Esophagus muscularis mucosa (tissue), 4 donors: ENCODE measurements around the gene CYP2F1. TPM values are rescaled to one million over a fixed set of nuclear protein-coding genes. Genes with fewer than 3 reads are reported as not detected.

ENCODE experiments used
- DNase-seq: peaks from one replicate; pipeline ENCODE4 v3.0.0-alpha.2; 2017; ENCODE audit errors: extremely low spot score
- H3K27ac ChIP-seq, 4 donors: fragments of 200-600 bp; sonication (generic); replicated peaks in 1 of 4; 1 replicate in 3 of 4; 2 replicates in 1 of 4; pipeline ENCODE4 v1.5.1; 2016 to 2019; ENCODE audit warnings: mild to moderate bottlenecking in 1 of 4
- H3K27me3 ChIP-seq, 4 donors: fragments of 200-600 bp; sonication (generic); one replicate each; pipeline versions ENCODE4 v1.5.1 to v1.6.0; 2016 to 2019
- H3K36me3 ChIP-seq, 4 donors: fragments of 200-600 bp; sonication (generic); one replicate each; pipeline ENCODE4 v1.5.1; 2016 to 2019
- H3K4me1 ChIP-seq, 4 donors: fragments of 200-600 bp; sonication (generic); one replicate each; pipeline ENCODE4 v1.5.1; 2016 to 2019
- H3K4me3 ChIP-seq, 4 donors: fragments of 200-600 bp; sonication (generic); 1 replicate in 2 of 4; 2 replicates in 2 of 4; pipeline ENCODE4 v1.5.1; 2016 to 2019; ENCODE audit warnings: mild to moderate bottlenecking in 4 of 4, moderate library complexity in 1 of 4
- H3K9me3 ChIP-seq, 4 donors: fragments of 200-600 bp; sonication (generic); 1 replicate in 3 of 4; 2 replicates in 1 of 4; pipeline ENCODE4 v1.5.1; 2016 to 2019
- EP300 ChIP-seq: sonication (generic); formaldehyde crosslinking; IDR thresholded peaks from one replicate; pipeline ENCODE4 v1.6.1; 2017; ENCODE audit warnings: antibody characterized with exemption
- POLR2A ChIP-seq: fragments of 450-650 bp; IDR thresholded peaks from one replicate; pipeline ENCODE4 v1.6.1; 2017; ENCODE audit warnings: antibody characterized with exemption, moderate library complexity, mild to moderate bottlenecking, low read depth
- POLR2AphosphoS5 ChIP-seq, 2 donors: sonication (generic); formaldehyde crosslinking; IDR thresholded peaks; one replicate each; pipeline ENCODE4 v1.6.1; 2017; ENCODE audit warnings: antibody characterized with exemption in 2 of 2
- WGBS: methylation state at CpG from one replicate; pipeline ENCODE4 v1.1.5; 2018; 5-methylcytosine and 5-hydroxymethylcytosine counted together
- intact Hi-C: fragments of 100-400 bp; cut with DNase I; formaldehyde crosslinking; loops from one replicate; pipeline ENCODE4 v1.15.1; 2023
- total RNA-seq, 4 donors: library from RNA; depleted of rRNA; stranded (reverse); fragments of >200 nt; gene quantifications; one replicate each; pipeline versions ENCODE4 v1.1.0 to v1.2.1, GENCODE V29; 2016
- TF ChIP-seq, protein P1 (sequence below), 3 experiments: fragments of 200-600 bp in 2 of 3; fragments of 450-650 bp in 1 of 3; sonication (generic) in 2 of 3; IDR thresholded peaks; one replicate each; pipeline ENCODE4 v1.5.1; 2017 to 2019; ENCODE audit warnings: antibody characterized with exemption in 3 of 3, mild to moderate bottlenecking in 2 of 3, moderate library complexity in 1 of 3

The CYP2F1 gene
- total RNA-seq, 4 donors from 2014 or later: not detected

DNA sequence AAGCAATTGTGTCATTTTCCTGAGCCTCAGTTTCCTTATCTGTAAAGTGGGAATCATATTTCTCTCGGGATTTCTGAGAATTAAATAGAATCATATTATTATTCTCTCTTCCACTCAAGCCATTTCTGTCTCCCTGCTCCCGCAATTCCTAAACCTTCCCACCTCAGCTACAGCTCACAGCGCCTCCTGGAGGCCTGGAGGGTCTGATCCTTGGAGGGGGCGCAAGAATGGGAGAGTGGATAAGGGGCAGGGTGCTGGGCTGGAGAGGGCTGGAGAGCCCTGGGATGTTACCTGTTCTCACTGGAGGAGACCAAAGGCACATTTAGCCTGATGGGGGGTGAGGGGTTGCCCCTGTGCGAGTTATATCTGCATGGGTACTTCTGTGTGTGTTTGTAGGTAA lies 47.7 kb downstream of the CYP2F1 start:
- Histone ChIP-seq H3K27ac (no peak overlapping the region), H3K4me3 (no peak overlapping the region), H3K36me3 (no peaks in the 10 kb centered on the region), H3K4me1 (no peaks in the 10 kb centered on the region), H3K9me3 (no peaks in the 10 kb centered on the region), H3K27me3 (no peaks in the 10 kb centered on the region)
- 92% methylated on average over 5 of the region's 5 CpGs for WGBS
- DNase-seq: no peak
- intact Hi-C loops: no loop called here
- no peak for TF ChIP-seq POLR2A
- no peak for TF ChIP-seq POLR2AphosphoS5 (IDR thresholded peaks at IDR 0.05)
- TF ChIP-seq EP300: no peak
- TF ChIP-seq, protein P1, sequence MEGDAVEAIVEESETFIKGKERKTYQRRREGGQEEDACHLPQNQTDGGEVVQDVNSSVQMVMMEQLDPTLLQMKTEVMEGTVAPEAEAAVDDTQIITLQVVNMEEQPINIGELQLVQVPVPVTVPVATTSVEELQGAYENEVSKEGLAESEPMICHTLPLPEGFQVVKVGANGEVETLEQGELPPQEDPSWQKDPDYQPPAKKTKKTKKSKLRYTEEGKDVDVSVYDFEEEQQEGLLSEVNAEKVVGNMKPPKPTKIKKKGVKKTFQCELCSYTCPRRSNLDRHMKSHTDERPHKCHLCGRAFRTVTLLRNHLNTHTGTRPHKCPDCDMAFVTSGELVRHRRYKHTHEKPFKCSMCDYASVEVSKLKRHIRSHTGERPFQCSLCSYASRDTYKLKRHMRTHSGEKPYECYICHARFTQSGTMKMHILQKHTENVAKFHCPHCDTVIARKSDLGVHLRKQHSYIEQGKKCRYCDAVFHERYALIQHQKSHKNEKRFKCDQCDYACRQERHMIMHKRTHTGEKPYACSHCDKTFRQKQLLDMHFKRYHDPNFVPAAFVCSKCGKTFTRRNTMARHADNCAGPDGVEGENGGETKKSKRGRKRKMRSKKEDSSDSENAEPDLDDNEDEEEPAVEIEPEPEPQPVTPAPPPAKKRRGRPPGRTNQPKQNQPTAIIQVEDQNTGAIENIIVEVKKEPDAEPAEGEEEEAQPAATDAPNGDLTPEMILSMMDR (IDR thresholded peaks at IDR 0.05): no peak

DNA sequence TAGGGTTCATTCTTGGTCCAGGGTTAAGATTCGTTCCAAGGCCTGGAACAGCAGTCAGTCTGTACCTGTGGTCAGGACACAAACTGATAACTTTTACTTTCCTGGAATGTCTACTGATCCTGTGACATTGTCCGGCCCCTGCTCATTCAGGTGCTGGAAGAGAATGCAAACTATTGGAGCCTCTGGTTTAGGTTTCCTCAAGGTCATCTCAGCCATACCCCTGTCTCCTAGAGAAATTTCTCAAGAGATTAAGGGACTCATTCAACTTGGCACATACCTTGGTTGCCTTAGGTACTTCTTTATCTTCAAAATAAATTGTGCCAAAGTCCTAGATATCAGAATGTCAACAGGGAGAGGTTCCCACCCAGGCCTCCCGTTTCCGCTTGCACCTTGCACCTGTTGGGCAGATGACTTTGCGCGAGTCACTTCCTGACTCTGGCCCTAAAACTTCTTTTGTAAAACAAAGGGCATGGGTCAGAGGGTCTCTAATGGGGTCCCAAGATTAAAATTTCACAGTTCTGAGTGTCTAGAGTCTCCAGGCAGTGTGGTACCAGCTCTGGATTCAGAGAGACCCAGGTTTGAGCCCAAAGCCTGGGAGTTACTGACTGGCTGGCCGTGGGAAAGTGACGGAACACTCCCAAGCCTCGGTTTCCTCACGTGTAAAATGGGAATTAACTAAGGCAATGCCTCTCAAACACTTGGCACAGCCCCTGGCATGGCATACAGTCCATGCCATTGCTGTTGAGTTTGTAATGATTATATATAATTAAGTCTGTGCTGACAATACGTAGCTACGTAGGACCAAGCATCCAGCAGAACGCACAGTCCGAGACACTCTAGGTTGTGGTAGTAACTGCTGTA lies 52.9 kb downstream of the CYP2F1 start:
- H3K36me3 ChIP-seq: no peaks in the 10 kb centered on the region
- intact Hi-C loops: no loop called here
- peaks cover 0 to 5% (median 0%) of the 10 kb centered on the region in 4 donors for H3K27me3 ChIP-seq
- no peak for TF ChIP-seq POLR2AphosphoS5 (IDR thresholded peaks at IDR 0.05)
- no peak for TF ChIP-seq EP300
- no peak for TF ChIP-seq POLR2A
- TF ChIP-seq, protein P1 (IDR thresholded peaks at IDR 0.05): no peak
- no peak for DNase-seq
- no peaks in the 10 kb centered on the region for H3K4me1 ChIP-seq
- no peak overlapping the region for H3K27ac ChIP-seq
- H3K9me3 ChIP-seq: no peaks in the 10 kb centered on the region
- 90% methylated on average over 14 of the region's 14 CpGs for WGBS
- no peak overlapping the region for H3K4me3 ChIP-seq

DNA sequence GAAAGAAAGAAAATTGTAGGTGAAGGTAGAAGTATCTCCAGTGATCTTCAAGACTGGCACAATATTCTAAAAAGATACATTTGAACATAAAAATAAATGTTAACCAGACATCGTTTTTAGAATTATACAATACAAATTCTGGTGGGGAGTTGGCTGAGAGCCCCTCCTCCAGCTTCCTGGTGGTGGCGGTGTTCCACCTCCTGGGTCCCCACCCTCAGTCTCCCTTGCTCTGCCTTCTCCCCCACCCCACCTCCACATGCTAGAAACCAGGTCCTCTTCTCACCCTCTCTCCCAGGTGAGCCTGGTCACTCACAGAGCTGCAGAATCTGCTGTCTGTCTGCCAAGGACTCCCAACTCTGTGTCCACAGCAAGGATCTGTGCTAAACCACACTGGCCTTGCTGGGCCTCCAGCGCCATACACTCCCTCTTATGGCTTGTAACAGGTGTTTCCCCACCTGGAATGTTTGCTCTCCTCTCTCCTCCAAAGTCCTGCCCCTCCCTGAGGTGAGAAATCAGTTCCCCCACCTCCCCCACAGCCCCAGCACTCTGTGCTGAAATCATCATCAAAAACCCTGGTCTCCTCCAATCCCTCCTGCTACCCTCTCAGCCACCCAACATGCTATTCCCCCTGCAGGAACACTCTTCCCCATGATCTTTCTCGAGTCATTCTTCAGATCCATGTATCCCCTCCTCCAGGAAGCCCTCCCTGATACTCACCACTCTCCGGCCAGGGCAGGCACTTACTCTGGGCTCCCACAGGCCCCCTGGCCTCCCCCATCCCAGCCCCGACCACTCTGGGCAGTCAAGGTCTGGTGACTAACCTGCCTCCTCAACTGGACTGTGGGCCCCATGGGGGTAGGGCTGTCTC lies 58.3 kb downstream of the CYP2F1 start:
- no peak overlapping the region for H3K4me3 ChIP-seq
- TF ChIP-seq, protein P1 (IDR thresholded peaks at IDR 0.05): no peak
- TF ChIP-seq POLR2AphosphoS5 (IDR thresholded peaks at IDR 0.05): no peak
- TF ChIP-seq POLR2A: no peak
- peaks cover 0 to 5% (median 0%) of the 10 kb centered on the region in 4 donors for H3K27me3 ChIP-seq
- no peak overlapping the region for H3K27ac ChIP-seq
- no peak for DNase-seq
- H3K36me3 ChIP-seq: no peaks in the 10 kb centered on the region
- H3K9me3 ChIP-seq: no peaks in the 10 kb centered on the region
- 69% methylated on average over 6 of the region's 6 CpGs for WGBS
- intact Hi-C loops: no loop called here
- peaks cover 0 to 9% (median 6%) of the 10 kb centered on the region in 4 donors for H3K4me1 ChIP-seq

DNA sequence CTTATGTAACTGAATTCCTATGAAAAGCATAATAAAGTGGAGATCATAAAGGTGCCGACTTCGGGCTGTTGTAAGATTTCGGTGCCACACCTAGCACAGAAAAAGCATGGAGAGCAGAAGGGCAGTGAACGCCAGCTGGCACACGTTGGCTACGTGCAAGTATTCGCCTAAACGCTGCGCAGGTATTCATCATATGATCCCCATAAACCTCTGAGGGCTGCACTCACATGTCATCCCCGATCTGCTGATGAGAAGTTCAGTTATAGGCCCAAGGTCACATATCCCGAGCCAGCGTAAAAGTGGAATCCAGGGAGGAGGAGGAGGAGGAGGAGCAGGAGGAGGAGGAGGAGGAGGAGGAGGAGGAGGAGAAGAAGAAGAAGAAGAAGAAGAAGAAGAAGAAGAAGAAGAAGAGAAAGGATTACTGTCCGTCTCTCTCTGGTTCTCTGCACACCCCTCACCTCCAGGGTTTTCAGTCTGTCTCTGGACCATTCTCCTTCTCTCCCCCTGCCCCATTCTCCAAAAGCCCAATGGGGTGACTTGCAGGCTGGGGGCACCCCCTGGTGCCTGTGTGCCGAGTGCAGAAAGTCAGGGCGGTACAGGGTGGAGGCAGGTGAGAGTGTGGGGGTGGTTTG lies 60.2 kb downstream of the CYP2F1 start:
- Histone ChIP-seq H3K4me1 (peaks cover 0 to 9% (median 6%) of the 10 kb centered on the region in 4 donors), H3K27me3 (peaks cover 0 to 4% (median 0%) of the 10 kb centered on the region in 4 donors), H3K36me3 (no peaks in the 10 kb centered on the region), H3K4me3 (no peak overlapping the region), H3K27ac (no peak overlapping the region), H3K9me3 (no peaks in the 10 kb centered on the region)
- DNase-seq: no peak
- no peak for TF ChIP-seq POLR2A
- TF ChIP-seq POLR2AphosphoS5 (IDR thresholded peaks at IDR 0.05): no peak
- TF ChIP-seq, protein P1 (IDR thresholded peaks at IDR 0.05): no peak
- WGBS: 84% methylated on average over 13 of the region's 15 CpGs
- intact Hi-C loops: no loop called here
